ENCODE data around the gene CDH10.

GRCh38 chr5:24439465-24439864 is 205.3 kb downstream of the CDH10 start:
- TF ChIP-seq CTCF (IDR thresholded peaks at IDR 0.05; ENCODE audit: poor library complexity, severe bottlenecking) (no peak), TAF1 (IDR thresholded peaks at IDR 0.05; ENCODE audit: low read depth) (no peak), REST (IDR thresholded peaks at IDR 0.05; ENCODE audit: borderline replicate concordance) (no peak), EZH2 (IDR thresholded peaks at IDR 0.05; ENCODE audit: borderline replicate concordance, insufficient read depth, low read length, poor library complexity, severe bottlenecking) (no peak), EP300 (conservative IDR thresholded peaks at IDR 0.05; ENCODE audit: poor library complexity, severe bottlenecking) (no peak), POLR2AphosphoS5 (IDR thresholded peaks at IDR 0.05) (no peak)

All from neural cell (in vitro differentiated cells).